ENCODE data around the gene PKP4. TPM values are rescaled to one million over a fixed set of nuclear protein-coding genes. Genes with fewer than 3 reads are reported as not detected.

The PKP4 gene
- total RNA-seq, 1 donor from 2014 or later = 41.6 TPM

DNA sequence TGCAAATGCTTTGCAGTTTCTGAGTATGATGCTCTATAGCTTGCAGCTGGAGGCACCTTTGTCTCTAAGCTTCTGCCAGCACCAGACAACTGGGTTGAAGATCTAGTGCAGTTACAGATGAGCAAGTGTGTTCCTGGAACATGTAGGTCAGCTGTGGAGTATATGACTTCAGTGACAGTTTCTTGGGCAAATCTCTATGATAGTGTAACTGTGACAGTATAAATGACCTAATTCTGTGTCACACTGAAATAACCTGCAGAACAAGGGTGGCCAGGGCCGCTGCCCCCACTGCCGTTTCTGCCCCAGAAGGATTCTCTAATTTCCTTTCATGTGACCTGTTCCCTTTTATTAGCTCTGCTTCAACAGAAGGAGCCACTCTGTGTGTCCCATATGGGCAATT is 193.1 kb downstream of the PKP4 start:
- Histone ChIP-seq H3K36me3 (ENCODE audit: control insufficient read depth, insufficient read depth, low read length) (peaks cover 4% of the 10 kb centered on the region), H3K27me3 (ENCODE audit: control insufficient read depth, insufficient read depth, low read length) (no peaks in the 10 kb centered on the region), H3K4me3 (ENCODE audit: low read depth, low read length) (no peak overlapping the region)
- no peak for TF ChIP-seq CTCF (IDR thresholded peaks at IDR 0.05; ENCODE audit: insufficient read depth, low read length, severe bottlenecking)
- no peak for DNase-seq (ENCODE audit: low read depth)
- FAIRE-seq = peak; percentile 28

- Histone ChIP-seq H3K27me3 (ENCODE audit: control insufficient read depth, insufficient read depth, low read length) (no peaks in the 10 kb centered on the region), H3K4me3 (ENCODE audit: low read depth, low read length) (no peak overlapping the region), H3K36me3 (ENCODE audit: control insufficient read depth, insufficient read depth, low read length) (peaks cover 2% of the 10 kb centered on the region)
- DNase-seq (ENCODE audit: low read depth) = no peak
- no peak for TF ChIP-seq CTCF (IDR thresholded peaks at IDR 0.05; ENCODE audit: insufficient read depth, low read length, severe bottlenecking)
- FAIRE-seq = peak; percentile 68
Measured at GRCh38 chr2:158650646-158651357, 194.1 kb downstream of the PKP4 start.

GRCh38 chr2:158651358-158652057 is 194.8 kb downstream of the PKP4 start:
- DNase-seq (ENCODE audit: low read depth) (no peak), FAIRE-seq (peak; percentile 23)
- peaks cover 4% of the 10 kb centered on the region for H3K36me3 ChIP-seq (ENCODE audit: control insufficient read depth, insufficient read depth, low read length)
- H3K27me3 ChIP-seq (ENCODE audit: control insufficient read depth, insufficient read depth, low read length) = no peaks in the 10 kb centered on the region
- no peak overlapping the region for H3K4me3 ChIP-seq (ENCODE audit: low read depth, low read length)
- no peak for TF ChIP-seq CTCF (IDR thresholded peaks at IDR 0.05; ENCODE audit: insufficient read depth, low read length, severe bottlenecking)

GRCh38 chr2:158655628-158656027 is 198.9 kb downstream of the PKP4 start:
- no peaks in the 10 kb centered on the region for H3K27me3 ChIP-seq (ENCODE audit: control insufficient read depth, insufficient read depth, low read length)
- H3K36me3 ChIP-seq (ENCODE audit: control insufficient read depth, insufficient read depth, low read length) = peaks cover 5% of the 10 kb centered on the region
- FAIRE-seq = no peak
- no peak for DNase-seq (ENCODE audit: low read depth)
- TF ChIP-seq CTCF (IDR thresholded peaks at IDR 0.05; ENCODE audit: insufficient read depth, low read length, severe bottlenecking) = no peak
- no peak overlapping the region for H3K4me3 ChIP-seq (ENCODE audit: low read depth, low read length)

- no peak for TF ChIP-seq CTCF (IDR thresholded peaks at IDR 0.05; ENCODE audit: insufficient read depth, low read length, severe bottlenecking)
- H3K36me3 ChIP-seq (ENCODE audit: control insufficient read depth, insufficient read depth, low read length) = peaks cover 13% of the 10 kb centered on the region
- FAIRE-seq (no peak), DNase-seq (ENCODE audit: low read depth) (no peak)
- no peaks in the 10 kb centered on the region for H3K27me3 ChIP-seq (ENCODE audit: control insufficient read depth, insufficient read depth, low read length)
- no peak overlapping the region for H3K4me3 ChIP-seq (ENCODE audit: low read depth, low read length)
Measured at GRCh38 chr2:158656492-158657229, 199.9 kb downstream of the PKP4 start.

Measured in bronchial epithelial cell (primary cell).